PC-3 (cell line): ENCODE data around the gene PAX5. TPM values are rescaled to one million over a fixed set of nuclear protein-coding genes. Genes with fewer than 3 reads are reported as not detected.

Source experiments
- ATAC-seq: fragments of 200-7000 bp; cut with Tn5 transposase; 2 replicates; pipeline ENCODE4 v1.9.1; 2020; ENCODE audit warnings: mild to moderate bottlenecking, moderate library complexity
- BruUV-seq: library from RNA; stranded (reverse); fragments of 400-500 nt; replicated peaks from 2 replicates; lab custom pipeline; 2021; lab: Mats Ljungman, UMichigan
- CTCF ChIA-PET: fragments of 300-600 bp; sonication (Branson Sonifier 250); formaldehyde crosslinking; loops from one replicate; lab custom pipeline; 2022; ENCODE audit warnings: antibody characterized with exemption; lab: Charles Lee
- POLR2A ChIA-PET: fragments of 300-600 bp; sonication (Branson Sonifier 250); formaldehyde crosslinking; loops from one replicate; lab custom pipeline; 2022; ENCODE audit warnings: antibody characterized with exemption; ENCODE audit not compliant: unreplicated experiment; lab: Charles Lee
- DNase-seq: peaks from one replicate; pipeline ENCODE4 v3.0.0-alpha.2; 2015
- H2AFZ ChIP-seq: fragments of 300-600 bp; sonication (generic); 2 replicates; pipeline ENCODE4 v1.6.0; 2016; ENCODE audit warnings: antibody characterized with exemption, low read length
- H3F3A ChIP-seq: fragments of 300-600 bp; sonication (generic); one replicate; pipeline ENCODE4 v1.6.0; 2017; ENCODE audit warnings: antibody characterized with exemption, low read length, control low read depth, mild to moderate bottlenecking; ENCODE audit not compliant: unreplicated experiment
- H3K27ac ChIP-seq: fragments of 300-600 bp; sonication (generic); 2 replicates; pipeline ENCODE4 v1.5.1; 2016; ENCODE audit warnings: mild to moderate bottlenecking, low read length
- H3K27me3 ChIP-seq: fragments of 300-600 bp; sonication (generic); 2 replicates; pipeline ENCODE4 v1.6.1; 2016; ENCODE audit warnings: low read length, mixed read lengths
- H3K36me3 ChIP-seq: fragments of 300-600 bp; sonication (generic); 2 replicates; pipeline ENCODE4 v1.6.1; 2016; ENCODE audit warnings: low read depth, mixed run types, low read length, mixed read lengths
- H3K4me1 ChIP-seq: fragments of 300-600 bp; sonication (generic); 2 replicates; pipeline ENCODE4 v1.5.1; 2016; ENCODE audit warnings: low read length; ENCODE audit not compliant: insufficient read depth
- H3K4me2 ChIP-seq: fragments of 300-600 bp; sonication (generic); 2 replicates; pipeline ENCODE4 v1.6.0; 2016; ENCODE audit warnings: low read length
- H3K4me3 ChIP-seq: fragments of 300-600 bp; sonication (generic); 2 replicates; pipeline ENCODE4 v1.5.1; 2016; ENCODE audit warnings: mild to moderate bottlenecking, low read length, mixed read lengths
- H3K79me2 ChIP-seq: fragments of 300-600 bp; sonication (generic); 2 replicates; pipeline ENCODE4 v1.6.1; 2017; ENCODE audit warnings: low read length, mixed read lengths
- H3K9ac ChIP-seq: fragments of 300-600 bp; sonication (generic); 2 replicates; pipeline ENCODE4 v1.6.0; 2016; ENCODE audit warnings: mild to moderate bottlenecking, low read length
- H3K9me2 ChIP-seq: fragments of 300-600 bp; sonication (generic); replicated peaks from 2 replicates; pipeline ENCODE4 v1.6.1; 2016; ENCODE audit warnings: mixed run types, low read length, mixed read lengths
- H3K9me3 ChIP-seq: fragments of 300-600 bp; sonication (generic); 2 replicates; pipeline ENCODE4 v1.6.1; 2016; ENCODE audit warnings: low read length, mixed read lengths
- H4K20me1 ChIP-seq: fragments of 300-600 bp; sonication (generic); 2 replicates; pipeline ENCODE4 v1.6.1; 2016; ENCODE audit warnings: low read length, mixed read lengths
- CTCF ChIP-seq: fragments of 300-600 bp; sonication (generic); conservative IDR thresholded peaks from 2 replicates; pipeline ENCODE4 v1.5.1; 2017; ENCODE audit warnings: antibody characterized with exemption, low read depth, mild to moderate bottlenecking, low read length
- EZH2 ChIP-seq: fragments of 300-600 bp; sonication (generic); IDR thresholded peaks from one replicate; pipeline ENCODE4 v1.6.1; 2017; ENCODE audit warnings: antibody characterized with exemption, mild to moderate bottlenecking, low read length; ENCODE audit not compliant: unreplicated experiment
- EZH2phosphoT487 ChIP-seq: fragments of 300-600 bp; sonication (generic); IDR thresholded peaks from 2 replicates; pipeline ENCODE4 v1.6.1; 2018; ENCODE audit warnings: mild to moderate bottlenecking, antibody characterized with exemption, low read length, borderline replicate concordance
- intact Hi-C: fragments of 100-400 bp; cut with micrococcal nuclease; formaldehyde crosslinking; loops from 2 replicates; pipeline ENCODE4 v1.9.0; 2023
- total RNA-seq: library from RNA; depleted of rRNA; stranded (reverse); fragments of >200 nt; gene quantifications from 2 replicates; pipeline ENCODE4 v1.2.3, GENCODE V29; 2014

The PAX5 gene
- total RNA-seq, 1 experiment from 2014 or later, result not detected

DNA sequence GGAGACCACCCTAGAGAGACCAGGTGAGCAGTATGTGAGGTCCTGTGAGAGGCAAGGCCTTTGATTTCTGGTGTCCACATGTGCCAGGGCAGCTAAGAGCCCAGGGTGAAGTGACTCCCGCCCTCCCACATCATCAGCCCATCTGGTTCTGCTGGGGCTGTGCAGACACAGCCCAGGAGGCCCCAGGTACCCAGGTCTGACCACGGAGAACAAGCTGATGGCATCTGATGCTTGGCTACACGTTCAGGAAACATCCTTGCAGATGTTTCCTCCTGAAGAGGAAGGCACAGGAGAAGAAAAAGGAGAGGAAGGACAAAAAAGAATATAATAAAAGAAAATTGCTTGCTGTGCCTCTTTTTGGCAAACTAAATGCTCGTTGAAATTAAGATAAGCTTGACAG is 225.8 kb downstream of the PAX5 start:
- POLR2A ChIA-PET, result no interaction called here
- H4K20me1 ChIP-seq, result no peaks in the 10 kb centered on the region
- ATAC-seq, result no peak
- H3K4me1 ChIP-seq, result no peaks in the 10 kb centered on the region
- no peaks in the 10 kb centered on the region for H3K36me3 ChIP-seq
- H2AFZ ChIP-seq, result no peak overlapping the region
- intact Hi-C loops, result no loop called here
- no peak overlapping the region for H3K27ac ChIP-seq
- no peak for TF ChIP-seq EZH2phosphoT487
- no peak overlapping the region for H3K9ac ChIP-seq
- H3K9me3 ChIP-seq, result no peaks in the 10 kb centered on the region
- peaks cover 16% of the 10 kb centered on the region; the same call in 1 of the 2 replicates for H3K27me3 ChIP-seq
- no TSS peak for BruUV-seq
- no peaks in the 10 kb centered on the region for H3K79me2 ChIP-seq
- no peaks in the 10 kb centered on the region for H3K9me2 ChIP-seq
- no peak overlapping the region for H3K4me3 ChIP-seq
- H3K4me2 ChIP-seq, result no peak overlapping the region
- no peaks in the 10 kb centered on the region for H3F3A ChIP-seq
- CTCF ChIA-PET, result no interaction called here
- DNase-seq, result no peak

GRCh38 chr9:36803961-36804360 is 230.1 kb downstream of the PAX5 start:
- Histone ChIP-seq H3K9ac (no peak overlapping the region), H2AFZ (no peak overlapping the region), H3K4me3 (no peak overlapping the region), H3F3A (no peaks in the 10 kb centered on the region), H3K9me2 (no peaks in the 10 kb centered on the region), H3K79me2 (no peaks in the 10 kb centered on the region), H3K27me3 (peaks cover 38% of the 10 kb centered on the region), H3K4me2 (no peak overlapping the region), H4K20me1 (no peaks in the 10 kb centered on the region), H3K4me1 (no peaks in the 10 kb centered on the region), H3K36me3 (no peaks in the 10 kb centered on the region), H3K27ac (no peak overlapping the region), H3K9me3 (no peaks in the 10 kb centered on the region)
- CTCF ChIA-PET, result no interaction called here
- POLR2A ChIA-PET, result no interaction called here
- BruUV-seq, result no TSS peak
- intact Hi-C loops, result no loop called here
- DNase-seq (no peak), ATAC-seq (no peak)
- TF ChIP-seq EZH2 (no peak), CTCF (no peak), EZH2phosphoT487 (no peak)

GRCh38 chr9:36802201-36802920 is 231.7 kb downstream of the PAX5 start:
- DNase-seq (peak; percentile 17), ATAC-seq (peak; percentile 49; the same call in 1 of the 2 replicates)
- H2AFZ ChIP-seq, result peak overlapping the region; percentile 53
- H3K9ac ChIP-seq, result no peak overlapping the region
- no peaks in the 10 kb centered on the region for H3K9me2 ChIP-seq
- no TSS peak for BruUV-seq
- no peaks in the 10 kb centered on the region for H3K4me1 ChIP-seq
- H3K36me3 ChIP-seq, result no peaks in the 10 kb centered on the region
- ChIA-PET CTCF (no interaction called here), POLR2A (no interaction called here)
- peaks cover 38% of the 10 kb centered on the region for H3K27me3 ChIP-seq
- no peaks in the 10 kb centered on the region for H3K79me2 ChIP-seq
- intact Hi-C loops, result no loop called here
- H3K9me3 ChIP-seq, result no peaks in the 10 kb centered on the region
- H3K4me3 ChIP-seq, result peak overlapping the region; percentile 33; the same call in 1 of the 2 replicates
- TF ChIP-seq CTCF, result no peak
- TF ChIP-seq EZH2, result no peak
- no peak for TF ChIP-seq EZH2phosphoT487
- peak overlapping the region; percentile 57 for H3K4me2 ChIP-seq
- H3F3A ChIP-seq, result no peaks in the 10 kb centered on the region
- no peak overlapping the region for H3K27ac ChIP-seq
- no peaks in the 10 kb centered on the region for H4K20me1 ChIP-seq
